HG02840 (cell line): ENCODE data around the gene PKHD1.

Experiments used
- ATAC-seq: cut with Tn5 transposase; IDR thresholded peaks from one replicate; pipeline ENCODE4 v1.9.1; 2021; ENCODE audit warnings: mild to moderate bottlenecking, moderate library complexity, moderate number of reproducible peaks; ENCODE audit not compliant: unreplicated experiment, low FRiP score

The PKHD1 gene

GRCh38 chr6:51737580-51738360 lies 349.6 kb downstream of the PKHD1 start:
- no peak for ATAC-seq

- no peak for ATAC-seq
Measured at GRCh38 chr6:51725155-51725554, 362.3 kb downstream of the PKHD1 start.

- ATAC-seq, result no peak
Measured at GRCh38 chr6:51720327-51720726, 367.1 kb downstream of the PKHD1 start.

- no peak for ATAC-seq
Measured at GRCh38 chr6:51719297-51719696, 368.1 kb downstream of the PKHD1 start.

GRCh38 chr6:51718533-51718932 lies 368.9 kb downstream of the PKHD1 start:
- no peak for ATAC-seq

DNA sequence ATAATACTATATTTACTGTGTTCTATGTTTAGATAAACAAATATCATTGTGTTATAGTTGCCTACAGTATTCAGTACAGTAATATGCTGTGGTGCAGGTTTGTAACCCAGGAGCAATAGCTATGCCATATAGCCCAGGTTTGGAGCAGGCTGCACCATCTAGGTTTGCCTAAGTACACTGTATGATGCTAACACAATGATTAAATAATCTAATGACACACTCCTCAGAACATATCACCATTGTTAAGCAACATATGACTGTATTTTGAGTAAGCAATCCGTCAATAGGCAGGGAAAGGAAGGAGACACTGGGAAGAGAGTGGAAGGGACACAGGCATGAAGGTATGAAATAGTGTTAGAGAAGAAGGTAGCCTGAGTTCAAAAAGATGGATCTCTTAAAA lies 369.9 kb downstream of the PKHD1 start:
- ATAC-seq, result no peak

DNA sequence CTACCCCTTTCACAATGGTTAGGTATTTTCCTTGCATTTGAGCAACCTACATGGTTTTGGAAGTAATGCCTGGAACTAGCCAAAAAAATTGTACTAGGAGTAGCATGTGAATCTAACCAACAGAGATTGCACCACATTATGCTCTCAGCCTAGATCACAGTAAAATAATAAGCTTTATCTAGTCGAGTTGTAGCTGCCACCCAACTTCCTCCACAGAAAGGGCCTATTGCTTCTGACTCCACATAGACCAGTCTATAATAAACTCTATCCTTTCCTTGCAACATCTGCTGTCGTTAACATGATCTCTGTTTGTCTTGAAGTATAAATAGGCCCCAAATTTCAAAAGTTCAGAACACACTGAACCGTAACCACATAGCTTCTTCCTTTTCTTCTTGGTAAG lies 375.5 kb downstream of the PKHD1 start:
- no peak for ATAC-seq

GRCh38 chr6:51706086-51706485 lies 381.3 kb downstream of the PKHD1 start:
- no peak for ATAC-seq

DNA sequence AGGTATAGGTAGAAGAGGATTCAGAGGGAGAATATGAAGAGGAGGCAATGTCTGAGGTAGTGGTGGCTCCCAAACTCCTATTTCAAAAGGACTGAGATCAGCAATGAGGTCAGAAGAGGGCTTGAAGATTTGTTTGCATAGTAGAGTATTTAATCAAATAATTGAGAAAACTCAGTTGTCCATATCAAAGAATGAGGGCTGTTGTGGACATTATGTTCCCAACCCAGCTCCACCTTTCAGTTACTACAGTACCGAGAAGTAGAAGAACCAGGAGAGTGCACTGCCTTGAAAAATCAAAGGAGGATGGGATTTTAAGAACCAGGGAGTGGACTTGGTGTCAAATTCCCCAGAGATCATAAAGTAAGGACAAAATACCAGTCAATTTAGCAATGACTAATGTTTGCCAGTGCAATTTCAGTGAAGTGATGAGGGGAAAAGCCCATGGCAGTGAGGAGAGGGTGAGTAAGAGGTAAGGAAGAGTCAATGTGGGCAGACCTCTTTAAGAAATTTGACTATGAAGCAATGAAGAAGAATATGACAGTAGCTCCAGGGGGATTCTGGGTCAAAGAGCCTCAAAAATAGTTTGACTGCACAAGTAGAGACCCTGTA lies 382.4 kb downstream of the PKHD1 start:
- ATAC-seq, result no peak

DNA sequence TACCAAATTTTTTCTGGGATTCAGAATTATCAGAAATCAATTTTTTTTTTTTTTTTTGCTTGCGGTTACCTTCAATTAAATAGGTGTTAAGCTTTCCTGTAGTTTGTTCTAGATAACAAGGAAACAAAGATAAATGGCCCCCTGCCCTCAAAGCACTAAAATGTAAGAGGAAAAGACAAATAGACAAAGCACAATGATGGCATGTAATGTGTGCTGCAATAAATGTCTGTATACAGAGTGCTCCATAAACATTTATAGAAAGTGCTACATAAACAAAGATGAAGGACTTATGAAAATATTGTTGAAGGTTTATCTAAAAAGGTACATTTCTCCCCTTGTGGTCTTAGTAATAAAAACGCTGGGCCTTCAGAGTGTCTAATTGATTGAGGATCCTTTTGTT lies 384.6 kb downstream of the PKHD1 start:
- no peak for ATAC-seq

GRCh38 chr6:51684603-51685002 lies 402.8 kb downstream of the PKHD1 start:
- no peak for ATAC-seq

DNA sequence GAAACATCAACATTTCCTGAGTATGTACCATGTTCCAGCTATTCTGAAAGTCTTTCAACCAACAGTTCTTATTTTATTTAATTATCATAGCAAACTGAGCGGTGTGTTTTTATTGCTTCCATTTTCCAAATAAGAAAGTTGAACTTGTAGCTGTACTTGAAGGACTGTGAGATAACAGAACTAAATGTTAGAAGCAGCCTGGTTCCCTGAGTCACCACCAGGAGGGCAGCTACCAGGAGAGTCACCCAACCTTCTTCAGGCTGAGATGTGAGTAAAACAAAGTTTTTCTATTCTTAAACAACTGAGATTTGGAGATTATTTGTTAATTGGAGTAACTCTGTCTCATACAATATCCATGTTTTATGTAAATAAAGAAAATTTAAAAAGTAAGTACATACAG lies 403.4 kb downstream of the PKHD1 start:
- no peak for ATAC-seq

- ATAC-seq, result peak; percentile 82
Measured at GRCh38 chr6:51678905-51679620, 408.4 kb downstream of the PKHD1 start.

DNA sequence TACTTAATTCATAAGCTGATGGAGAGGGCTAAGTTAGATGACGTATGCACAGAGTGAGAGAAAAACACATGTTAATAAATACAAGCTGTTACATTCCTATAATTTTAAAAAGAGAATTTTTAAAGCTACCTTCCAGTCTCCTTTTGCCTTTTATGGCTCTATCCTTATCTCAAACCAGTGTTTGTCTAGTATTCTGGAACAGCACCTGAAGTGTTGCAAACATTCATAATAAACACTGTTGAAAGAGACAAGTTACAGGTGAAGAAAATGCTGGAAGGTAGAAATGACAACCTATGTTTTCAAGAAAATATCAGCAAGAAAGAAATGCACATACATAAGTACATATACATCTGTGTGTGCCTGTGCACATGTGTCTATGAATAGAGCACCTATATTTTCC lies 409.1 kb downstream of the PKHD1 start:
- ATAC-seq, result no peak

DNA sequence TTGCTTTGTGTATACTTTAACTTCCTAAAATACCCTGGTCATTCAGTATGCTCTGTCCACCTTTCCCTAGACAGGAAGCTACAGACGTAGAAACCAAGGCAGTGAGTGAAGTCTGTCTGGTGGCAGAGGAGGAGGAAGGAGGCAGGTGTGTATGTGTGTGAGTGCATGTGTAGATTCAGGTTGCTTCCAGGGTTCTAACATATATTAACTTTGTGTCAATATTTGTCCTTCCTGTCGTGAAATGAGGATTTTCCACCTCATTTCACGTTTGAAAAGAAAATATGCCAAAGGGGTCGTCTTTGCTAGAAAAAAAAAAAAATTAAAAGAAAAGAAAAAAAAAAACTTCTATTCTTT lies 411.5 kb downstream of the PKHD1 start:
- no peak for ATAC-seq

DNA sequence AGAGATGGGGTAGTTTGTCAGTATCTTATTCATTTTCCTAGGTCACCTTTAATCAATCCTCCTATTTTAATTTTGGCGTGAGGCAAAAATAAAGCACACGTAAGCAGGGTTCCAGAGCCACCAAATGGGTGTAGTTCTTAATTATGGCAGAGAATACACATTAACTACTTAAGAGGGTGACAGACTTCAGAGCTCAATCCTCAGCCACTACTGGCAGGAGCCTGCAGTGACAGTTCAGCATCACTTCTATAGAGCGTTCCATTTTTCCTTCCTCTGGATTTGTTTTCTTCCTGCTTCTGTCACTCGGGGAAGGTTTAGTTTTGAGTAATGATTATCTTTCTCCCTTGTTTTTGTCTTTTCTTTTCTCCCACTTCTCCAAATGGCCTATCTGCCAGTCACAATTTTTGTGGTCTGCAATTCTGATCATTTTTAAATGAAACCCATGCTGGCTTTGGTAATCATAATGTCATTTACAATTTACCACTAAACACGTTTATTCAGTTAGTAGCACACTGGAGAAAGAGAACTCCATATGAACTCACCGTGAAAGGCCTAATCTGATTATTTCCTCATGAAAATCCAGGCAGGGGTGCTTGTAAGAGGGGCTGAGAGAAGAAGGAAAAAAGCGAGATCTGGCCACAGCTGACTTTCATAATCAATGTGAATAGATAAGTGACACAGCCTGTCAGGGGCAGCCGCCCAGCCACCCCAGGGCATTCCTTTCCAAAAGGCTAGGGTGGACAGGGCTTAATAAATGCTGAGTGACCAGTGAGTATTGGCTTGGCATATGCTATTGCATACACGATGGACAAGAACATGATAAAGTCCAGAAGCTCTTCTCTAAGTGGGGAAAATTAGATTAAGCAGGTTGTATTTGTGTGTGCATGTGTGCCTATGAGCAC lies 412.1 kb downstream of the PKHD1 start:
- ATAC-seq, result no peak

- no peak for ATAC-seq
Measured at GRCh38 chr6:51663525-51663924, 423.9 kb downstream of the PKHD1 start.

DNA sequence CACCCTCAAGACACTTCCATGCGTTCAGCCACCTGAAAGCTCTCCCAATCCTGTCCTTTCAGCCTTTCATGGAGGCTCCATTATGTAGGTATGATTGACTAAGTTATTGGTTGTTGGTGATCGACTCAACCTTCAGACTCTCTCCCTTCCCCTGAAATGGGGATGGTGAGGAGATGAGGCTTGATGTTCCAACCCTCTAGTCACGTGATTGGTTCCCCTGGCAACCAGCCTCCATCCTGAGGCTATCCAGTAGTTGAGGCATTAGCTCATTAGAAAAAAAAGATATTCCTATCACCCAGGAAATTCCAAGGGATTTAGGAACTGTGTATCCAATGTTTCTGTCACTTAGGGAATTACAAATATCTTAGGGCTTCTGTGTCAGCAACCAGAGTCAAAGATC lies 426.6 kb downstream of the PKHD1 start:
- no peak for ATAC-seq

GRCh38 chr6:51657491-51657890 lies 429.9 kb downstream of the PKHD1 start:
- ATAC-seq, result no peak

GRCh38 chr6:51655517-51655916 lies 431.9 kb downstream of the PKHD1 start:
- no peak for ATAC-seq

DNA sequence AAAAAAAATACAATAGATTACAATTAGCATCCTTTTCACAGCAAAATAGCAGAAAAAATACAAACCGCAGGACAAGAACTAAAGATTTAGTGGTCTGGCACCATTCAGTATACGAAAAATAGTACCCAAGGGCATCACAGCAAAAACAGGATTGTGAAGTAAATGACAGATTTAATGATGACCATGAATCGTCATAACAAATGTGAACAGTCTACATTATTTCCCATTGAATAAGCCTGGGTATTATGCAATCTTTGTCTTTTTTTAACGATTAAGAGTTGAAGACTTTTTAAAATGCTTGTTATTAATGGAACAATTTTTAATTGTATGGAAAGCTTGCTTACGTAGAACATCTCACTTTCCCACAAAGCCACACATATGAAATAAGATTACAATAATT lies 432.8 kb downstream of the PKHD1 start:
- ATAC-seq, result no peak
